Measurements from ENCODE around the gene DPEP1. TPM values are rescaled to one million over a fixed set of nuclear protein-coding genes. Genes with fewer than 3 reads are reported as not detected.

The DPEP1 gene
- total RNA-seq, 1 experiment from 2014 or later: 8.1 TPM

- CTCF ChIA-PET: no interaction called here
- Mint-ChIP-seq H3K4me3 (ENCODE audit: unreplicated experiment) (no peak overlapping the region), H3K9me3 (ENCODE audit: unreplicated experiment) (no peaks in the 10 kb centered on the region), H3K27me3 (ENCODE audit: insufficient read depth, unreplicated experiment) (no peaks in the 10 kb centered on the region), H3K27ac (ENCODE audit: unreplicated experiment) (no peak overlapping the region), H3K4me1 (ENCODE audit: low read depth, unreplicated experiment) (no peaks in the 10 kb centered on the region), H3K36me3 (ENCODE audit: insufficient read depth, unreplicated experiment) (peaks cover 85% of the 10 kb centered on the region)
- no peak for TF ChIP-seq CTCF (IDR thresholded peaks at IDR 0.05; ENCODE audit: insufficient read depth in 1 of 2, low read depth in 1 of 2, low read length in 1 of 2, severe bottlenecking in 1 of 2, unreplicated experiment in 1 of 2)
- Histone ChIP-seq H3K9me3 (no peaks in the 10 kb centered on the region), H3K36me3 (ENCODE audit: control insufficient read depth, insufficient read depth, low read length) (peaks cover 16% of the 10 kb centered on the region), H3K4me3 (ENCODE audit: low read depth, low read length) (no peak overlapping the region), H3K4me1 (no peaks in the 10 kb centered on the region), H3K27me3 (replicated peaks; ENCODE audit: control insufficient read depth, insufficient read depth, low read length) (no peaks in the 10 kb centered on the region)
- POLR2A ChIA-PET: no interaction called here
- BruUV-seq (replicated peaks): no TSS peak
- intact Hi-C loops (cut with micrococcal nuclease; ENCODE audit: unreplicated experiment): no loop called here
- no peak for DNase-seq
Measured at GRCh38 chr16:89646906-89647305, 33.5 kb downstream of the DPEP1 start.

GRCh38 chr16:89651584-89651983, 38.1 kb downstream of the DPEP1 start:
- H3K36me3 ChIP-seq (ENCODE audit: control insufficient read depth, insufficient read depth, low read length): peaks cover 8% of the 10 kb centered on the region
- DNase-seq: no peak
- no peaks in the 10 kb centered on the region for H3K4me1 Mint-ChIP-seq (ENCODE audit: low read depth, unreplicated experiment)
- no peak overlapping the region for H3K27ac Mint-ChIP-seq (ENCODE audit: unreplicated experiment)
- intact Hi-C loops (cut with micrococcal nuclease; ENCODE audit: unreplicated experiment): no loop called here
- H3K4me3 ChIP-seq (ENCODE audit: low read depth, low read length): no peak overlapping the region
- H3K9me3 ChIP-seq: no peaks in the 10 kb centered on the region
- no peak overlapping the region for H3K4me3 Mint-ChIP-seq (ENCODE audit: unreplicated experiment)
- CTCF ChIA-PET: no interaction called here
- no TSS peak for BruUV-seq (replicated peaks)
- H3K27me3 ChIP-seq (replicated peaks; ENCODE audit: control insufficient read depth, insufficient read depth, low read length): no peaks in the 10 kb centered on the region
- POLR2A ChIA-PET: no interaction called here
- H3K4me1 ChIP-seq: no peaks in the 10 kb centered on the region
- TF ChIP-seq CTCF (IDR thresholded peaks at IDR 0.05; ENCODE audit: insufficient read depth in 1 of 2, low read depth in 1 of 2, low read length in 1 of 2, severe bottlenecking in 1 of 2, unreplicated experiment in 1 of 2): no peak
- H3K36me3 Mint-ChIP-seq (ENCODE audit: insufficient read depth, unreplicated experiment): peaks cover 55% of the 10 kb centered on the region
- no peaks in the 10 kb centered on the region for H3K9me3 Mint-ChIP-seq (ENCODE audit: unreplicated experiment)
- H3K27me3 Mint-ChIP-seq (ENCODE audit: insufficient read depth, unreplicated experiment): no peaks in the 10 kb centered on the region

GRCh38 chr16:89653656-89654295, 40.3 kb downstream of the DPEP1 start:
- TF ChIP-seq CTCF (IDR thresholded peaks at IDR 0.05; ENCODE audit: insufficient read depth in 1 of 2, low read depth in 1 of 2, low read length in 1 of 2, severe bottlenecking in 1 of 2, unreplicated experiment in 1 of 2): no peak
- CTCF ChIA-PET: interaction anchor here (0.7 kb wide), 1 partner anchor 254 kb away, joined by 4 read pairs; no protein-coding TSS in a partner anchor
- Mint-ChIP-seq H3K36me3 (ENCODE audit: insufficient read depth, unreplicated experiment) (peaks cover 62% of the 10 kb centered on the region), H3K27ac (ENCODE audit: unreplicated experiment) (no peak overlapping the region), H3K4me1 (ENCODE audit: low read depth, unreplicated experiment) (peaks cover 6% of the 10 kb centered on the region), H3K9me3 (ENCODE audit: unreplicated experiment) (no peaks in the 10 kb centered on the region), H3K27me3 (ENCODE audit: insufficient read depth, unreplicated experiment) (no peaks in the 10 kb centered on the region), H3K4me3 (ENCODE audit: unreplicated experiment) (no peak overlapping the region)
- Histone ChIP-seq H3K36me3 (ENCODE audit: control insufficient read depth, insufficient read depth, low read length) (peaks cover 4% of the 10 kb centered on the region), H3K4me3 (ENCODE audit: low read depth, low read length) (no peak overlapping the region), H3K9me3 (no peaks in the 10 kb centered on the region), H3K27me3 (replicated peaks; ENCODE audit: control insufficient read depth, insufficient read depth, low read length) (no peaks in the 10 kb centered on the region), H3K4me1 (no peaks in the 10 kb centered on the region)
- no TSS peak for BruUV-seq (replicated peaks)
- POLR2A ChIA-PET: no interaction called here
- no peak for DNase-seq
- intact Hi-C loops (cut with micrococcal nuclease; ENCODE audit: unreplicated experiment): no loop called here

Data from Caco-2 (cell line).